Mesothelial cell of epicardium (in vitro differentiated cells): ENCODE results near the gene KCNIP4. TPM values are rescaled to one million over a fixed set of nuclear protein-coding genes. Genes with fewer than 3 reads are reported as not detected.

ENCODE experiments used
- DNase-seq, 2 experiments: peaks; one replicate each; pipeline ENCODE4 v3.0.0; 2021; ENCODE audit warnings: low spot score in 2 of 2; ENCODE audit not compliant: unreplicated experiment in 2 of 2
- H3K27ac Mint-ChIP-seq: 2 replicates; pipeline ENCODE4 v1.8.0; 2021; ENCODE audit warnings: mixed read lengths
- H3K27me3 Mint-ChIP-seq: 2 replicates; pipeline ENCODE4 v1.8.0; 2021; ENCODE audit warnings: low read depth, mixed read lengths
- H3K36me3 Mint-ChIP-seq: 2 replicates; pipeline ENCODE4 v1.8.0; 2021; ENCODE audit warnings: mixed read lengths
- H3K4me1 Mint-ChIP-seq: 2 replicates; pipeline ENCODE4 v1.8.0; 2021; ENCODE audit warnings: mixed read lengths
- H3K4me3 Mint-ChIP-seq: 2 replicates; pipeline ENCODE4 v1.8.0; 2021; ENCODE audit warnings: mild to moderate bottlenecking, moderate library complexity, mixed read lengths
- H3K9me3 Mint-ChIP-seq: 2 replicates; pipeline ENCODE4 v1.8.0; 2021; ENCODE audit warnings: mixed read lengths
- CTCF ChIP-seq: fragments of 200-600 bp; sonication (generic); IDR thresholded peaks from one replicate; pipeline ENCODE4 v1.5.0; 2021; ENCODE audit warnings: antibody characterized with exemption; ENCODE audit not compliant: unreplicated experiment
- total RNA-seq: library from RNA; stranded (reverse); gene quantifications from 3 replicates; pipeline ENCODE4 v1.2.1, GENCODE V29; 2021

Gene KCNIP4
- total RNA-seq, 1 donor from 2014 or later: 3.0 TPM

- H3K4me1 Mint-ChIP-seq: peaks cover 20% of the 10 kb centered on the region
- peaks cover 14% of the 10 kb centered on the region for H3K27me3 Mint-ChIP-seq
- no peak for TF ChIP-seq CTCF
- no peaks in the 10 kb centered on the region for H3K9me3 Mint-ChIP-seq
- no peak overlapping the region for H3K4me3 Mint-ChIP-seq
- H3K36me3 Mint-ChIP-seq: no peaks in the 10 kb centered on the region
- DNase-seq: no peak
- no peak overlapping the region for H3K27ac Mint-ChIP-seq
These were observed 946.3 kb downstream of the KCNIP4 start for GRCh38 chr4:21002286-21002685.

GRCh38 chr4:21001490-21001889, 947.1 kb downstream of the KCNIP4 start:
- Mint-ChIP-seq H3K4me1 (peaks cover 20% of the 10 kb centered on the region), H3K4me3 (no peak overlapping the region), H3K27me3 (peaks cover 13% of the 10 kb centered on the region), H3K27ac (peak overlapping the region; percentile 31), H3K9me3 (no peaks in the 10 kb centered on the region), H3K36me3 (no peaks in the 10 kb centered on the region)
- DNase-seq: no peak
- no peak for TF ChIP-seq CTCF

GRCh38 chr4:20997886-20998285, 950.7 kb downstream of the KCNIP4 start:
- TF ChIP-seq CTCF: no peak
- no peak for DNase-seq
- no peak overlapping the region for H3K27ac Mint-ChIP-seq
- H3K9me3 Mint-ChIP-seq: no peaks in the 10 kb centered on the region
- peaks cover 16% of the 10 kb centered on the region for H3K4me1 Mint-ChIP-seq
- H3K27me3 Mint-ChIP-seq: peaks cover 11% of the 10 kb centered on the region
- H3K36me3 Mint-ChIP-seq: no peaks in the 10 kb centered on the region
- H3K4me3 Mint-ChIP-seq: no peak overlapping the region

- no peak for TF ChIP-seq CTCF
- Mint-ChIP-seq H3K27ac (no peak overlapping the region), H3K9me3 (peaks cover 6% of the 10 kb centered on the region), H3K36me3 (no peaks in the 10 kb centered on the region), H3K4me1 (no peaks in the 10 kb centered on the region), H3K4me3 (no peak overlapping the region), H3K27me3 (peaks cover 11% of the 10 kb centered on the region)
- no peak for DNase-seq
These were observed 953.0 kb downstream of the KCNIP4 start for GRCh38 chr4:20995610-20996009.

- no peak overlapping the region for H3K4me3 Mint-ChIP-seq
- H3K27me3 Mint-ChIP-seq: peaks cover 11% of the 10 kb centered on the region
- H3K27ac Mint-ChIP-seq: no peak overlapping the region
- TF ChIP-seq CTCF: no peak
- no peaks in the 10 kb centered on the region for H3K4me1 Mint-ChIP-seq
- no peaks in the 10 kb centered on the region for H3K36me3 Mint-ChIP-seq
- DNase-seq: no peak
- H3K9me3 Mint-ChIP-seq: peaks cover 6% of the 10 kb centered on the region
These were observed 953.6 kb downstream of the KCNIP4 start for GRCh38 chr4:20995015-20995414.

- no peak for TF ChIP-seq CTCF
- Mint-ChIP-seq H3K4me1 (no peaks in the 10 kb centered on the region), H3K27ac (no peak overlapping the region), H3K36me3 (no peaks in the 10 kb centered on the region), H3K27me3 (peaks cover 6% of the 10 kb centered on the region), H3K4me3 (no peak overlapping the region), H3K9me3 (peaks cover 6% of the 10 kb centered on the region)
- no peak for DNase-seq
These were observed 956.6 kb downstream of the KCNIP4 start for GRCh38 chr4:20992002-20992401.
